Kasumi-1 (cell line): ENCODE data around the gene PTPN5.
"Not testable (repeated sequence)": the region's sequence is repeated elsewhere in the genome, so short reads cannot be mapped to it uniquely, and the experiment has no call there.

Experiments
- DNase-seq, 2 experiments: peaks; one replicate each; lab custom pipeline; 2025; lab: John Stamatoyannopoulos, UW

PTPN5 gene

GRCh38 chr11:18709414-18709813 lies 82.2 kb downstream of the PTPN5 start:
- no peak for DNase-seq

GRCh38 chr11:18707811-18708340 lies 83.7 kb downstream of the PTPN5 start:
- no peak for DNase-seq

- DNase-seq: no peak
These were observed 85.0 kb downstream of the PTPN5 start for GRCh38 chr11:18706330-18707243.

- no peak for DNase-seq
These were observed 85.8 kb downstream of the PTPN5 start for GRCh38 chr11:18705651-18706281.

GRCh38 chr11:18704698-18705097 lies 86.9 kb downstream of the PTPN5 start:
- no peak for DNase-seq

GRCh38 chr11:18704045-18704645 lies 87.5 kb downstream of the PTPN5 start:
- no peak for DNase-seq

- no peak for DNase-seq
These were observed 88.4 kb downstream of the PTPN5 start for GRCh38 chr11:18703001-18703763.

GRCh38 chr11:18701614-18702216 lies 89.9 kb downstream of the PTPN5 start:
- no peak for DNase-seq

- DNase-seq: no peak
These were observed 90.7 kb downstream of the PTPN5 start for GRCh38 chr11:18700872-18701271.

GRCh38 chr11:18700375-18700774 lies 91.2 kb downstream of the PTPN5 start:
- DNase-seq: no peak

- peak in 1 of 2 experiments; percentile 20 for DNase-seq
These were observed 91.7 kb downstream of the PTPN5 start for GRCh38 chr11:18699848-18700261.

GRCh38 chr11:18699269-18699596 lies 92.4 kb downstream of the PTPN5 start:
- DNase-seq: no peak

GRCh38 chr11:18698341-18699268 lies 93.0 kb downstream of the PTPN5 start, which contains the start of gene TMEM86A:
TMEM86A (plus strand) TSS chr11:18698779; CDS start chr11:18698887, 108 bp downstream.
- DNase-seq: peak; percentile 62 to 64

GRCh38 chr11:18697576-18697975 lies 94.0 kb downstream of the PTPN5 start:
- no peak for DNase-seq

- no peak for DNase-seq
These were observed 94.9 kb downstream of the PTPN5 start for GRCh38 chr11:18696638-18697225.

- DNase-seq: no peak
These were observed 98.4 kb downstream of the PTPN5 start for GRCh38 chr11:18692941-18693760.

- not testable (repeated sequence) for DNase-seq
These were observed 100.0 kb downstream of the PTPN5 start for GRCh38 chr11:18691467-18692140.

- DNase-seq: no peak
These were observed 107.3 kb downstream of the PTPN5 start for GRCh38 chr11:18684267-18684666.
